ENCODE measurements around the gene E2F8.

GRCh38 chr11:19185036-19185435 is 55.7 kb downstream of the E2F8 start:
- TF ChIP-seq CTCF (IDR thresholded peaks at IDR 0.05): no peak
- no peak for TF ChIP-seq POLR2A (IDR thresholded peaks at IDR 0.05; ENCODE audit: low read depth)
- no peak for TF ChIP-seq POLR2AphosphoS5 (IDR thresholded peaks at IDR 0.05)
- TF ChIP-seq EP300 (IDR thresholded peaks at IDR 0.05): no peak

All from esophagus muscularis mucosa (tissue), 4 donors.